Vagina (tissue), 2 donors: ENCODE data around the gene MEGF10. TPM values are rescaled to one million over a fixed set of nuclear protein-coding genes. Genes with fewer than 3 reads are reported as not detected.

Experiments used
- DNase-seq, 2 donors: peaks; one replicate each; pipeline ENCODE4 v3.0.0-alpha.2; 2017; ENCODE audit errors: extremely low spot score in 2 of 2
- H3K27ac ChIP-seq: fragments of 200-600 bp; sonication (generic); one replicate; pipeline ENCODE4 v1.5.1; 2019
- H3K27me3 ChIP-seq: fragments of 200-600 bp; sonication (generic); one replicate; pipeline ENCODE4 v1.5.1; 2019
- H3K36me3 ChIP-seq, 2 donors: fragments of 200-600 bp; sonication (generic); one replicate each; pipeline ENCODE4 v1.5.1; 2017 to 2019
- H3K4me1 ChIP-seq: fragments of 200-600 bp; sonication (generic); one replicate; pipeline ENCODE4 v1.5.1; 2019
- H3K4me3 ChIP-seq, 2 donors: fragments of 200-600 bp; sonication (generic); 1 replicate in 1 of 2; 2 replicates in 1 of 2; pipeline ENCODE4 v1.5.1; 2016 to 2019
- H3K9me3 ChIP-seq: fragments of 200-600 bp; sonication (generic); one replicate; pipeline ENCODE4 v1.5.1; 2019
- CTCF ChIP-seq, 3 experiments: fragments of 450-650 bp in 2 of 3; fragments of 200-600 bp in 1 of 3; sonication (generic) in 1 of 3; IDR thresholded peaks; one replicate each; pipeline ENCODE4 v1.5.1; 2017 to 2019; ENCODE audit warnings: antibody characterized with exemption in 3 of 3, mild to moderate bottlenecking in 2 of 3, moderate library complexity in 2 of 3
- POLR2A ChIP-seq, 2 donors: fragments of 450-650 bp; IDR thresholded peaks; one replicate each; pipeline ENCODE4 v1.6.1; 2017; ENCODE audit warnings: antibody characterized with exemption in 2 of 2, mild to moderate bottlenecking in 2 of 2, moderate library complexity in 2 of 2
- POLR2AphosphoS5 ChIP-seq, 2 donors: sonication (generic); formaldehyde crosslinking; IDR thresholded peaks; one replicate each; pipeline ENCODE4 v1.9.0; 2017; ENCODE audit warnings: antibody characterized with exemption in 2 of 2, mild to moderate bottlenecking in 2 of 2, low read depth in 1 of 2; ENCODE audit not compliant: insufficient read depth in 1 of 2
- intact Hi-C: fragments of 100-400 bp; cut with DNase I; formaldehyde crosslinking; loops from one replicate; pipeline ENCODE4 v1.15.1; 2023
- total RNA-seq: library from RNA; depleted of rRNA; stranded (reverse); fragments of >200 nt; gene quantifications from one replicate; pipeline ENCODE4 v1.2.3, GENCODE V29; 2016

The MEGF10 gene
- total RNA-seq, 1 donor from 2014 or later, result 0.74 TPM

GRCh38 chr5:127343313-127343712, 52.7 kb downstream of the MEGF10 start:
- Histone ChIP-seq H3K4me3 (no peak overlapping the region), H3K27ac (no peak overlapping the region), H3K4me1 (no peaks in the 10 kb centered on the region), H3K27me3 (no peaks in the 10 kb centered on the region), H3K36me3 (no peaks in the 10 kb centered on the region), H3K9me3 (no peaks in the 10 kb centered on the region)
- intact Hi-C loops, result no loop called here
- TF ChIP-seq POLR2A (IDR thresholded peaks at IDR 0.05) (no peak), CTCF (IDR thresholded peaks at IDR 0.05) (no peak)
- no peak for DNase-seq

- no peak for DNase-seq
- intact Hi-C loops, result no loop called here
- H3K27ac ChIP-seq, result no peak overlapping the region
- H3K36me3 ChIP-seq, result no peaks in the 10 kb centered on the region
- H3K4me1 ChIP-seq, result no peaks in the 10 kb centered on the region
- H3K9me3 ChIP-seq, result no peaks in the 10 kb centered on the region
- no peak overlapping the region for H3K4me3 ChIP-seq
- no peaks in the 10 kb centered on the region for H3K27me3 ChIP-seq
- no peak for TF ChIP-seq POLR2AphosphoS5 (IDR thresholded peaks at IDR 0.05; ENCODE audit: insufficient read depth in 1 of 2, low read depth in 1 of 2)
- TF ChIP-seq POLR2A (IDR thresholded peaks at IDR 0.05), result no peak
- no peak for TF ChIP-seq CTCF (IDR thresholded peaks at IDR 0.05)
Measured at GRCh38 chr5:127343866-127344265, 53.3 kb downstream of the MEGF10 start.

GRCh38 chr5:127344931-127345330, 54.3 kb downstream of the MEGF10 start:
- Histone ChIP-seq H3K27me3 (no peaks in the 10 kb centered on the region), H3K4me1 (no peaks in the 10 kb centered on the region), H3K27ac (no peak overlapping the region), H3K4me3 (no peak overlapping the region), H3K36me3 (no peaks in the 10 kb centered on the region), H3K9me3 (no peaks in the 10 kb centered on the region)
- no peak for DNase-seq
- intact Hi-C loops, result no loop called here
- TF ChIP-seq POLR2A (IDR thresholded peaks at IDR 0.05) (no peak), CTCF (IDR thresholded peaks at IDR 0.05) (no peak), POLR2AphosphoS5 (IDR thresholded peaks at IDR 0.05; ENCODE audit: insufficient read depth in 1 of 2, low read depth in 1 of 2) (no peak)

- TF ChIP-seq CTCF (IDR thresholded peaks at IDR 0.05), result no peak
- no peak for TF ChIP-seq POLR2A (IDR thresholded peaks at IDR 0.05)
- TF ChIP-seq POLR2AphosphoS5 (IDR thresholded peaks at IDR 0.05; ENCODE audit: insufficient read depth in 1 of 2, low read depth in 1 of 2), result no peak
Measured at GRCh38 chr5:127351418-127351817, 60.8 kb downstream of the MEGF10 start.

GRCh38 chr5:127352068-127352467, 61.5 kb downstream of the MEGF10 start:
- DNase-seq, result no peak
- Histone ChIP-seq H3K9me3 (no peaks in the 10 kb centered on the region), H3K4me1 (no peaks in the 10 kb centered on the region), H3K27ac (no peak overlapping the region), H3K4me3 (no peak overlapping the region), H3K27me3 (no peaks in the 10 kb centered on the region), H3K36me3 (no peaks in the 10 kb centered on the region)
- intact Hi-C loops, result no loop called here
- TF ChIP-seq POLR2AphosphoS5 (IDR thresholded peaks at IDR 0.05; ENCODE audit: insufficient read depth in 1 of 2, low read depth in 1 of 2) (no peak), CTCF (IDR thresholded peaks at IDR 0.05) (no peak), POLR2A (IDR thresholded peaks at IDR 0.05) (no peak)

More at GRCh38 chr5:127351418-127351817, 60.8 kb downstream of the MEGF10 start:
- H3K9me3 ChIP-seq, result no peaks in the 10 kb centered on the region
- no peaks in the 10 kb centered on the region for H3K4me1 ChIP-seq
- no peak for DNase-seq
- no peaks in the 10 kb centered on the region for H3K27me3 ChIP-seq
- no peak overlapping the region for H3K27ac ChIP-seq
- no peaks in the 10 kb centered on the region for H3K36me3 ChIP-seq
- intact Hi-C loops, result no loop called here
- H3K4me3 ChIP-seq, result no peak overlapping the region
